Renal cortex interstitium (tissue), 11 donors: ENCODE measurements around the gene BZW2. TPM values are rescaled to one million over a fixed set of nuclear protein-coding genes. Genes with fewer than 3 reads are reported as not detected.

Experiments used
- DNase-seq, 11 donors: peaks; one replicate each; pipeline ENCODE4 v3.0.0-alpha.2; 2013; ENCODE audit warnings: low read depth in 9 of 11, low spot score in 4 of 11; ENCODE audit errors: extremely low read depth in 1 of 11
- polyA plus RNA-seq, 3 donors: library from polyadenylated mRNA; unstranded; fragments of 120-200 nt; gene quantifications; one replicate each; pipeline ENCODE4 v1.2.1, GENCODE V29; 2013; ENCODE audit not compliant: insufficient read length in 3 of 3

Gene BZW2
- polyA plus RNA-seq, 3 donors = 74.7 to 87.0 (median 75.4) TPM

- DNase-seq = peak in 10 of 11 donors; percentile 8 to 50 (median 17)
Measured at GRCh38 chr7:16695621-16696237, 49.7 kb downstream of the BZW2 start.

DNA sequence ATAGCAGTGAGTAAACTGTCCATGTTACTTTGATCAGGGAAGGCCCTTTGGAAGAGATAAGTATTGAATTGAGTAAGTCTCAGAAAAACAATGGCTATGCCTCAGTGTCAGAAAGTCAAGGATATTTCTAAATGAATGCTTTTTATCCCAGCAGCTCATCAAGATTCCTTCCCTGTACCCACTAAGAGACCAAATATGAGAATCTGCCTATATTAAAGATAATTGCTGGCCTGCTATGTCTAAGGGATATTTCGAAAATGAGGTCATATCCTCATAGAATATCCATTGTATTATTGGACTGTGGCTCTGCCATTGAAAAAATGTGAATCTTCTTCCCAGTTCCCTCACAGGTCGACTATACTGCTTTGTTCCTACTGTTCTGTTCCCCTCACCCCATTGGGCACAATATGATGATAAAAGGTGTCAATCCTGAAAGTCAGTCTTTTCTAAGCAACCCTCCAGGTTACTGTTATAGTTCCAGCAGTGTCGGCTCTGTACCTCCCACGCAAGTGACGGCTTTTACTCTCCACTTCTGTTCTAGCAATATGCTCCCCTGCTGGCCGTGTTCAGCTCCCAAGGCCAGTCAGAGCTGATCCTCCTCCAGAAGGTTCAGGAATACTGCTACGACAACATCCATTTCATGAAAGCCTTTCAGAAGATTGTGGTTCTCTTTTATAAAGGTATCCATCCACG, 51.7 kb downstream of the BZW2 start:
- no peak for DNase-seq

- DNase-seq = no peak
Measured at GRCh38 chr7:16698200-16698905, 52.4 kb downstream of the BZW2 start.

DNA sequence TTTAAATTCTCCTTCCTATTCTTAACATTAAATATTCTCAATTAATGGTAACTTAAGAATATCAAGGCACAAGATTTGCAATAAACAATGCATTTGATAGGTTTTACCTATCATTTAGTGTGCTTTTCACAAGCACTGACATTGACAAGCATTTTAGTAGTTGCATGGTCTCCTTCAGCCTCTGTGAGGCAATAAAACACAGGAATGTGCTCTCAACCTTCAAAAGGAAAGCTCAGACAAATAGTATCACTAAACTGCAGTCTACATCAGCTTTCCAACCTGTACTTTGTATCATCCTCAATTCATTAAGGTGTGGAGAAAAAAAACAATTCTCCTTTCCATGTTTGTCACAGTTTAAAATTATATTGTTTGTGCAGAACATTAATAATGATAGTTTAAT, 56.5 kb downstream of the BZW2 start:
- DNase-seq = no peak

GRCh38 chr7:16708511-16708910, 62.5 kb downstream of the BZW2 start:
- no peak for DNase-seq

GRCh38 chr7:16708980-16709379, 63.0 kb downstream of the BZW2 start:
- no peak for DNase-seq

DNA sequence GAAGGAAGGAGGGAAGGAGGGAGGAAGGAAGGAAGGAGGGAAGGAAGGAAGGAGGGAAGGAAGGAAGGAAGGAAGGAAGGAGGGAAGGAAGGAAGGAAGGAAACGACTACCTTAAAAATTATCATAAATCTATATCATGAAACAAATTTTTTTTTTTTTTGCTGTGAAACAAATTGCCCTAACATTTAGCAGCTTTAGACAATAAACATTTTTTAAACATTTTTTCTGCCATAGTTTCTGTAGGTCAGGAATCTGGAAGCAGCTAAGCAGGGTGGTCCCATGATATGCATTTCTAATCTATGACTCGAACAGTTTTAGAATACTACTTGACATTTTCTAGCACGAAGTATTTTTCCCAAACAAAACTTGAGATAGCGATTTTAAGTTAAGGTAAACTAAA, 64.7 kb downstream of the BZW2 start:
- no peak for DNase-seq

GRCh38 chr7:16711730-16712129, 65.7 kb downstream of the BZW2 start:
- DNase-seq = no peak

- no peak for DNase-seq
Measured at GRCh38 chr7:16712916-16713315, 66.9 kb downstream of the BZW2 start.

GRCh38 chr7:16715928-16716327, 69.9 kb downstream of the BZW2 start:
- no peak for DNase-seq

GRCh38 chr7:16718111-16718656, 72.2 kb downstream of the BZW2 start:
- DNase-seq = no peak

DNA sequence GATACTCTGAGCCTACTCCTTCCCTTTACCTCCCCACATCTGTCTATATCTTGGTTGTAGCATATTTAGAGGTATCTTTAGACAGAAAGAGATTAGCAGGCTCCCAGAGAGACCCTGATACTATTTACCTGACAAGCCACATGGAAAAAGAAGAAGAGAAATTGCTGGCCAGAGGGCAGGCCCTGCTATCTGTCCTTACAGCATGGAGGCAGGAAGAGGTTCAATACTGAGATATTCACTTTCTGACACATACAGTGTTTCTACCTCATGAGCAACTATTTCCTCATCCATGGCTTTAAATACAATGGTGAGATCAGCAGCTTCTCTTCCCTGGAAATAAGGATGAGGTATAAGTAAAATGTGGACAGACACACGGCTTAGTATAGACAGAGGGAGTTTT, 73.7 kb downstream of the BZW2 start:
- no peak for DNase-seq

DNA sequence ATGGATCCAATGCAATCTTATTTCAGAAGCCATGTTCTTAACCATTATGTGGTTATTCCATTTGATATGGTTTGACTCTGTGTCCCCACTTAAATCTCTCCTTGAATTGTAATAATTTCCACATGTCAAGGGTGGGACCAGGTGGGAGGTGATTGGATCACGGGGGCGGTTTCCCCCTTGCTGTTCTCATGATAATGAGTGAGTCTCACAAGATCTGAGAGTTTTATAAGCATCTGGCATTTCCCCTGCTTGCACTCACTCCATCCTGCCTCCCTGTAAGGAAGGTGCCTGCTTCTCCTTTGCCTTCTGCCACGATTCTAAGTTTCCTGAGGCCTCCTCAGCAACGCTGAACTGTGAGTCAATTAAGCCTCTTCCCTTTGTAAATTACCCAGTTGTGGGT, 75.6 kb downstream of the BZW2 start:
- DNase-seq = no peak

DNA sequence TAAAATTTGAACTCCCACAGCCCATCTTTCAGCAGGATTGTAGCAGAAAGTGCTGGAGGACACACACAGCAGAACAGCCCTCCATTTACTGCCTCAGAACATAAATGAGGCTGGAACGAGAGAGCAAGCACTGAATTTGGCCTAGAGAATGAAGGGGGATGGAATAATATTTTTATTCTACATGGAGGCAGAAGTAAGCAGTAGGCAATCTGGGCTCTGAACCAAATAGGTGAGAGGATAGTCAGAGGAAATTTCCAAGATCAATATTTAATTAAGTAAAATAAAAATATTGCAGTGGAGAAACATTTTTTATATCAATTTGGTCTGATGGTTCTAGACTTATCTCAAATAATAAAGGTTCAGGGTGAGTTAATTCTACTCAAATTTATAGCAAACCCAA, 78.4 kb downstream of the BZW2 start:
- no peak for DNase-seq

GRCh38 chr7:16726189-16726588, 80.2 kb downstream of the BZW2 start:
- DNase-seq = no peak

DNA sequence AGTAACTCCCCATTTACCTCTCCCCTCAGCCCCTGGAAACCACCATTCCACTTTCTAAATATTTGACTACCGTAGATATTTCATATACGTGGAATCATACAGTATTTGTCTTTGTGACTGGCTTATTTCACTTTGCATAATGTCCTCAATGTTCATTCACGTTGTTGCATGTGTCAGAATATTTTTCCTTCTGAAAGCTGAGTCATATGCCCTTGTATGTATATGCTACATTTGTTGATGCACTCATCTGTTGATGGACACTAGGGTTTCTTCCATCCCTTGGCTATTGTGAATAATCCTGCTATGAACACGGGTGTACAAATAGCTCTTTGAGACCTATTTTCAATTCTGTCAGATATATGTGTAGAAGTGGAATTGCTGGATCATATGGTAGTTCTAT, 81.8 kb downstream of the BZW2 start:
- DNase-seq = no peak

GRCh38 chr7:16728811-16729210, 82.8 kb downstream of the BZW2 start:
- no peak for DNase-seq

DNA sequence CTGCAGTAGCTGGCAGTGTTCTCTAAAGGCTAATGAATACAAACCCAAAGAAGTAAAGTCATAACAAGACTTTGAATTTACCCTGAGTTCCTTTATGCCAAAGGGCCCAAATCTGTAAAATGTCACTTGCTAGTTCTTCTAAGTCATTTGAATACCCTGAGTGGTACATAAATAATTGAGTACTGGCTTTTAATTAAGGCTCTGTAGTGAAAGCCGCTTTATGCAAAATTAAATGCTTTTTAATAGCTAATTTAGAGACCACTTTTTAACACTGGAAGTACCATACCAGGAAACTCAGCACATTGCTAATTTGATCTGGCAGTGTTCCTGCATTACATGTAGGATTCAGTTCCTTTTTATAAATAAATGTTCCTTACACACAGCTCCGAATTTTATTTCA, 83.6 kb downstream of the BZW2 start:
- DNase-seq = no peak

- DNase-seq = no peak
Measured at GRCh38 chr7:16730937-16731336, 85.0 kb downstream of the BZW2 start.

- no peak for DNase-seq
Measured at GRCh38 chr7:16732828-16733227, 86.8 kb downstream of the BZW2 start.
